ENCODE measurements around the gene PCBP4.

- TF ChIP-seq CTCF (IDR thresholded peaks at IDR 0.05) (no peak), EP300 (IDR thresholded peaks at IDR 0.05) (no peak), POLR2AphosphoS5 (IDR thresholded peaks at IDR 0.05) (no peak), POLR2A (IDR thresholded peaks at IDR 0.05) (no peak)
Observed at GRCh38 chr3:51957520-51958205, 9.6 kb downstream of the PCBP4 start.
